ENCODE measurements around the gene CCDC146. TPM values are rescaled to one million over a fixed set of nuclear protein-coding genes. Genes with fewer than 3 reads are reported as not detected.
A peak's percentile ranks its signal among the peaks of the same experiment; 100 is the strongest.

The CCDC146 gene
- total and polyA plus RNA-seq, 9 of the 15 experiments (the other 6 are each of a cell fraction or from before 2014, with no cell fraction given) = 0.10 to 0.98 (median 0.26) TPM; not detected in 1

- TF ChIP-seq AFF1 (IDR thresholded peaks at IDR 0.05; ENCODE audit: low read depth in 1 of 2, partially characterized antibody in 2 of 2) = peak in 1 of 2 experiments; percentile 99
- TF ChIP-seq FOXK2 (conservative IDR thresholded peaks at IDR 0.05 in 1 of 2, IDR thresholded peaks at IDR 0.05 in 1 of 2; ENCODE audit: low read depth in 2 of 2) = peak; percentile 90 to 94
- TF ChIP-seq SREBF1 (IDR thresholded peaks at IDR 0.05; ENCODE audit: borderline replicate concordance, low read depth, low read length) = peak; percentile 84; the same call in 1 of the 2 replicates
- peak; percentile 60 for TF ChIP-seq USF1 (CRISPR knock-in tag; IDR thresholded peaks at IDR 0.05)
- peak; percentile 63 for TF ChIP-seq MXI1 (IDR thresholded peaks at IDR 0.05; ENCODE audit: low read depth, low read length)
- TF ChIP-seq BMI1 (IDR thresholded peaks at IDR 0.05; ENCODE audit: low read length) = peak; percentile 67
- TF ChIP-seq MTA2 (IDR thresholded peaks at IDR 0.05; ENCODE audit: low read depth) = peak; percentile 89
- peak; percentile 42 to 90; a peak in 1 of 4 replicates for TF ChIP-seq SIN3A (IDR thresholded peaks at IDR 0.05; ENCODE audit: borderline replicate concordance in 2 of 2, control insufficient read depth in 1 of 2, low read depth in 2 of 2, low read length in 2 of 2)
- peak; percentile 19; the same call in 1 of the 2 replicates for TF ChIP-seq ZNF76 (CRISPR knock-in tag; IDR thresholded peaks at IDR 0.05; ENCODE audit: borderline replicate concordance)
- TF ChIP-seq FOXJ3 (CRISPR knock-in tag; IDR thresholded peaks at IDR 0.05) = 0 out of 2 replicates have a peak, but pooled peaks have one; percentile 48
- peak; percentile 26 for TF ChIP-seq PRDM10 (IDR thresholded peaks at IDR 0.05; ENCODE audit: partially characterized antibody)
- TF ChIP-seq GMEB1 (CRISPR knock-in tag; IDR thresholded peaks at IDR 0.05) = 0 out of 2 replicates have a peak, but pooled peaks have one; percentile 18
Measured at GRCh38 chr7:77121860-77122681, at the start of gene CCDC146 (continued).

All from K562 (cell line).